Measurements from ENCODE around the gene RARB.

- TF ChIP-seq POLR2A (IDR thresholded peaks at IDR 0.05), result no peak
- TF ChIP-seq CTCF (IDR thresholded peaks at IDR 0.05), result no peak
Measured at GRCh38 chr3:25531971-25532370, 103.9 kb downstream of the RARB start.

Data from vagina (tissue), 2 donors.